Measurements from ENCODE around the gene TIMP3. TPM values are rescaled to one million over a fixed set of nuclear protein-coding genes. Genes with fewer than 3 reads are reported as not detected.

Gene TIMP3
- total and polyA plus RNA-seq, 2 experiments from 2014 or later: 91.6 to 96.1 TPM

GRCh38 chr22:32848226-32848625 lies 46.7 kb downstream of the TIMP3 start:
- Histone ChIP-seq H3K4me1 (ENCODE audit: insufficient read depth) (no peaks in the 10 kb centered on the region), H3K4me2 (no peak overlapping the region), H3K9me3 (ENCODE audit: low read depth) (no peaks in the 10 kb centered on the region), H3K4me3 (no peak overlapping the region), H3K36me3 (replicated peaks; ENCODE audit: insufficient read depth, low read depth) (no peaks in the 10 kb centered on the region), H3K27ac (no peak overlapping the region), H3K9me2 (replicated peaks; ENCODE audit: insufficient read depth) (no peaks in the 10 kb centered on the region), H2AFZ (no peak overlapping the region), H3K79me2 (peaks cover 16% of the 10 kb centered on the region), H4K20me1 (ENCODE audit: insufficient read depth, poor library complexity, severe bottlenecking) (peaks cover 13% of the 10 kb centered on the region), H3K27me3 (no peaks in the 10 kb centered on the region)
- no peak for DNase-seq (ENCODE audit: low spot score)
- WGBS (ENCODE audit: low lambda C conversion rate, missing lambda C conversion rate): 50% methylated on average over 1 of the region's 1 CpG
- no peak for TF ChIP-seq CTCF (IDR thresholded peaks at IDR 0.05; ENCODE audit: poor library complexity)
- no peak for TF ChIP-seq EZH2phosphoT487 (IDR thresholded peaks at IDR 0.05; ENCODE audit: low read depth, severe bottlenecking, unreplicated experiment)
- TF ChIP-seq EZH2 (IDR thresholded peaks at IDR 0.05; ENCODE audit: borderline replicate concordance): no peak

GRCh38 chr22:32849501-32849900 lies 48.0 kb downstream of the TIMP3 start:
- no peaks in the 10 kb centered on the region for H3K36me3 ChIP-seq (replicated peaks; ENCODE audit: insufficient read depth, low read depth)
- H3K4me2 ChIP-seq: no peak overlapping the region
- no peak for DNase-seq (ENCODE audit: low spot score)
- no peaks in the 10 kb centered on the region for H3K9me3 ChIP-seq (ENCODE audit: low read depth)
- no peaks in the 10 kb centered on the region for H3K9me2 ChIP-seq (replicated peaks; ENCODE audit: insufficient read depth)
- H4K20me1 ChIP-seq (ENCODE audit: insufficient read depth, poor library complexity, severe bottlenecking): peaks cover 13% of the 10 kb centered on the region
- H2AFZ ChIP-seq: no peak overlapping the region
- TF ChIP-seq CTCF (IDR thresholded peaks at IDR 0.05; ENCODE audit: poor library complexity): no peak
- TF ChIP-seq EZH2 (IDR thresholded peaks at IDR 0.05; ENCODE audit: borderline replicate concordance): no peak
- TF ChIP-seq EZH2phosphoT487 (IDR thresholded peaks at IDR 0.05; ENCODE audit: low read depth, severe bottlenecking, unreplicated experiment): no peak
- H3K79me2 ChIP-seq: peaks cover 16% of the 10 kb centered on the region
- no peak overlapping the region for H3K4me3 ChIP-seq
- 92% methylated on average over 4 of the region's 4 CpGs for WGBS (ENCODE audit: low lambda C conversion rate, missing lambda C conversion rate)
- H3K27me3 ChIP-seq: no peaks in the 10 kb centered on the region
- H3K27ac ChIP-seq: no peak overlapping the region
- H3K4me1 ChIP-seq (ENCODE audit: insufficient read depth): no peaks in the 10 kb centered on the region

DNA sequence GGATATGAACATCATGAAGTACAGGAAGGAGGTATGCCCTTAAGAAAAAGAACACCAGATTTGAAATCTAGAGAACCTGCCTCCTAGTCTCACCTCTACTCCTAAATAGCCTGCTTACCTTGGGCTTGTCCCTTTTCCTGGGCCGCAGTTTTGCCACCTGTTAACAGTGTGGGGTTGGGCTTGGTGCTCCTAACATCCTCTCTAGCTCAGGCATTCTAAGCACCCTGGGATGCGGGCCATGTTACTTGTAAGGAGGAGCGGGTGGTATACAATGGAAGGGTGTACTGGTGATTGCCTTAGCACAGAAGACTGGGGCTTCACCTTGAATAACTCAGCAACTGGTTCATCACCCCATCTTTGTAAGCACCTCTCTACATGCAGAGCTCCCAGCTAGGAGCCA lies 48.7 kb downstream of the TIMP3 start:
- Histone ChIP-seq H3K36me3 (replicated peaks; ENCODE audit: insufficient read depth, low read depth) (no peaks in the 10 kb centered on the region), H3K4me3 (no peak overlapping the region), H3K9me2 (replicated peaks; ENCODE audit: insufficient read depth) (no peaks in the 10 kb centered on the region), H2AFZ (no peak overlapping the region), H4K20me1 (ENCODE audit: insufficient read depth, poor library complexity, severe bottlenecking) (peaks cover 13% of the 10 kb centered on the region), H3K27ac (no peak overlapping the region), H3K4me1 (ENCODE audit: insufficient read depth) (no peaks in the 10 kb centered on the region), H3K27me3 (no peaks in the 10 kb centered on the region), H3K79me2 (peaks cover 11% of the 10 kb centered on the region), H3K4me2 (no peak overlapping the region), H3K9me3 (ENCODE audit: low read depth) (no peaks in the 10 kb centered on the region)
- WGBS (ENCODE audit: low lambda C conversion rate, missing lambda C conversion rate): 93% methylated on average over 3 of the region's 3 CpGs
- no peak for DNase-seq (ENCODE audit: low spot score)
- TF ChIP-seq EZH2 (IDR thresholded peaks at IDR 0.05; ENCODE audit: borderline replicate concordance): no peak
- no peak for TF ChIP-seq EZH2phosphoT487 (IDR thresholded peaks at IDR 0.05; ENCODE audit: low read depth, severe bottlenecking, unreplicated experiment)
- TF ChIP-seq CTCF (IDR thresholded peaks at IDR 0.05; ENCODE audit: poor library complexity): no peak
